NB4 (cell line): ENCODE results near the gene MTMR10.

Experiments used
- CTCF ChIP-seq: IDR thresholded peaks from one replicate; pipeline ENCODE4 v1.5.1; 2012; ENCODE audit warnings: low read depth, low read length
- MYC ChIP-seq: IDR thresholded peaks from 2 replicates; pipeline ENCODE4 v1.6.1; 2011; ENCODE audit warnings: low read depth, low read length
- POLR2A ChIP-seq: IDR thresholded peaks from 2 replicates; pipeline ENCODE4 v1.6.1; 2011; ENCODE audit warnings: mild to moderate bottlenecking; ENCODE audit not compliant: insufficient read length; ENCODE audit errors: extremely low read depth
- TF ChIP-seq, protein P1 (sequence below): IDR thresholded peaks from 2 replicates; pipeline ENCODE4 v1.6.1; 2011; ENCODE audit warnings: low read depth, low read length

DNA sequence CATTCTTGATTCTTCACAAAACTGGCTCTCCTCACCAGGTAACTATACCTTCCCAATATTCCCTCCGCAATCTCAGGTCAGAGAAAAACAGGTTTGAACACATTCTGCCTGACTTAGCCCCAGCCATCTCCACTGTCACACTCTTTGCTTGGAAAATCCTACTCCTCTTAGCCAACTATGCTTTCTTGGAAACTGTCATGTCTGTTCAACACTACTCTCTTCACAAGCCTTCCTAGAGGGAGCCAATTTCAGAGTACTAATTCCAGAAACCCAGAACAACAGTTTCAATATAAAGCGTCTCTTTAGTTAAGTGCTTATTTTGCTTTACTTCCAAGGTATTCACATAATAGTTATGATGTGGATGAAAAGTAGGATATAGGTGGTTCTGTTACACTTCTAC is 21.7 kb downstream of the MTMR10 start:
- TF ChIP-seq CTCF (no peak), MYC (no peak), POLR2A (no peak)
- TF ChIP-seq, protein P1, sequence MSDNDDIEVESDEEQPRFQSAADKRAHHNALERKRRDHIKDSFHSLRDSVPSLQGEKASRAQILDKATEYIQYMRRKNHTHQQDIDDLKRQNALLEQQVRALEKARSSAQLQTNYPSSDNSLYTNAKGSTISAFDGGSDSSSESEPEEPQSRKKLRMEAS, result no peak
